Fibroblast of lung (primary cell): ENCODE measurements around the gene IAPP.

Experiments
- EZH2 ChIP-seq: IDR thresholded peaks from 2 replicates; pipeline ENCODE4 v1.5.1; 2012; ENCODE audit warnings: low read length, control low read depth, mild to moderate bottlenecking; ENCODE audit errors: missing control alignments
- TF ChIP-seq, protein P1 (sequence below), 2 donors: IDR thresholded peaks in 1 of 2; conservative IDR thresholded peaks in 1 of 2; 1 replicate in 1 of 2; 2 replicates in 1 of 2; pipeline ENCODE4 v1.5.1; 2011 to 2012; ENCODE audit warnings: low read length in 2 of 2, control low read depth in 1 of 2, inconsistent platforms in 1 of 2, low read depth in 1 of 2, mild to moderate bottlenecking in 1 of 2

DNA sequence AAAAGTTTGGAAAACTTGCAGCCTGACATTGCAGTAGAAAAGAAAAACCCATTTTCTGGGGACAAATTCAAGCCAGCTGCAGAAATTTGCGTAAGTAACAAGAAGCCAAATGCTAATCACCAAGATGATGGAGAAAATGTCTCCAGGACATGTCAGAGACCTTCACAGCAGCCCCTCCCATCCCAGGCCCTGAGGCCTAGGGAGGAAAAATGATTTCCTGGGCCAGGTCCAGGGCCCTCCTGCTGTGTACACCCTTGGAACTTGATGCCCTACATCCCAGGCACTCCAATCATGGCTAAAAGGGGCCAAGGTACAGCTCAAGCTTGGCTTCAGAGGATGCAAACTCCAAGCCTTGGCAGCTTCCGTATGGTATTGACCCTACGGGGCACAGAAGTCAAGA, 14.5 kb downstream of the IAPP start:
- TF ChIP-seq, protein P1, sequence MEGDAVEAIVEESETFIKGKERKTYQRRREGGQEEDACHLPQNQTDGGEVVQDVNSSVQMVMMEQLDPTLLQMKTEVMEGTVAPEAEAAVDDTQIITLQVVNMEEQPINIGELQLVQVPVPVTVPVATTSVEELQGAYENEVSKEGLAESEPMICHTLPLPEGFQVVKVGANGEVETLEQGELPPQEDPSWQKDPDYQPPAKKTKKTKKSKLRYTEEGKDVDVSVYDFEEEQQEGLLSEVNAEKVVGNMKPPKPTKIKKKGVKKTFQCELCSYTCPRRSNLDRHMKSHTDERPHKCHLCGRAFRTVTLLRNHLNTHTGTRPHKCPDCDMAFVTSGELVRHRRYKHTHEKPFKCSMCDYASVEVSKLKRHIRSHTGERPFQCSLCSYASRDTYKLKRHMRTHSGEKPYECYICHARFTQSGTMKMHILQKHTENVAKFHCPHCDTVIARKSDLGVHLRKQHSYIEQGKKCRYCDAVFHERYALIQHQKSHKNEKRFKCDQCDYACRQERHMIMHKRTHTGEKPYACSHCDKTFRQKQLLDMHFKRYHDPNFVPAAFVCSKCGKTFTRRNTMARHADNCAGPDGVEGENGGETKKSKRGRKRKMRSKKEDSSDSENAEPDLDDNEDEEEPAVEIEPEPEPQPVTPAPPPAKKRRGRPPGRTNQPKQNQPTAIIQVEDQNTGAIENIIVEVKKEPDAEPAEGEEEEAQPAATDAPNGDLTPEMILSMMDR (conservative IDR thresholded peaks at IDR 0.05 in 1 of 2, IDR thresholded peaks at IDR 0.05 in 1 of 2; ENCODE audit: low read depth in 1 of 2, low read length in 2 of 2): no peak
- TF ChIP-seq EZH2: no peak
